Measurements from ENCODE around the gene RALA. TPM values are rescaled to one million over a fixed set of nuclear protein-coding genes. Genes with fewer than 3 reads are reported as not detected.

The RALA gene
- total and polyA plus RNA-seq, 10 of the 15 experiments (the other 5 are each of a cell fraction or from before 2014, with no cell fraction given) = 7.5 to 53.3 (median 23.1) TPM

DNA sequence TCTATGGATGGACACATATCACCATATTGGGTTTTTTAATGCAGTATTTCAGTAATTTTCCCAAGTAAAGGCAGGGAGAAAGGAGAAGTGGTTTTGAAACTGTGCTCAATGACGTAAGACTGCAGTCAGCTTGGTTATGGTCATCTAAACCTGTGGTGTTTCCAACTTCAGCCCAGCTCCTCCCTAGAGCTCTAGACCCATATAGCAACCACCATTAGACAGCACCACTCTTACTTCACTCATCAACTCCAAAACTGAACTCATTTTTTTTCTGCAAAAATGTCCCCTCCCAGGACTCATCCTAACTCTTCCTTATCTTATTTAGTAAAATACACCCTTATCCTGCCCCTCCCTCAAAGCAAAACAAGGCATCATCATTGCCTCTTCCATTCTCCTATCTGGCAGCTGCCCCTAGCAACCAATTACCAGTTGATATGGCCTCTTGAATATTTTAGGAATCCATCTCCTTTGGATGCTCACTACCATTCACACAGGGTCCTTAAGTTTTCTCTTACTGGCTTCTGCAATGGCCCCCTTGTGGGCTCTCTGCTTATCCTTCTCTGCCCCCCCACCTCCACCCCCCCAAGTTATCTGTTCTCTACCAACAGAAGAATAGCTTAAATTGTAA, 1.5 kb upstream of the RALA start (continued):
- TF ChIP-seq, protein P1, sequence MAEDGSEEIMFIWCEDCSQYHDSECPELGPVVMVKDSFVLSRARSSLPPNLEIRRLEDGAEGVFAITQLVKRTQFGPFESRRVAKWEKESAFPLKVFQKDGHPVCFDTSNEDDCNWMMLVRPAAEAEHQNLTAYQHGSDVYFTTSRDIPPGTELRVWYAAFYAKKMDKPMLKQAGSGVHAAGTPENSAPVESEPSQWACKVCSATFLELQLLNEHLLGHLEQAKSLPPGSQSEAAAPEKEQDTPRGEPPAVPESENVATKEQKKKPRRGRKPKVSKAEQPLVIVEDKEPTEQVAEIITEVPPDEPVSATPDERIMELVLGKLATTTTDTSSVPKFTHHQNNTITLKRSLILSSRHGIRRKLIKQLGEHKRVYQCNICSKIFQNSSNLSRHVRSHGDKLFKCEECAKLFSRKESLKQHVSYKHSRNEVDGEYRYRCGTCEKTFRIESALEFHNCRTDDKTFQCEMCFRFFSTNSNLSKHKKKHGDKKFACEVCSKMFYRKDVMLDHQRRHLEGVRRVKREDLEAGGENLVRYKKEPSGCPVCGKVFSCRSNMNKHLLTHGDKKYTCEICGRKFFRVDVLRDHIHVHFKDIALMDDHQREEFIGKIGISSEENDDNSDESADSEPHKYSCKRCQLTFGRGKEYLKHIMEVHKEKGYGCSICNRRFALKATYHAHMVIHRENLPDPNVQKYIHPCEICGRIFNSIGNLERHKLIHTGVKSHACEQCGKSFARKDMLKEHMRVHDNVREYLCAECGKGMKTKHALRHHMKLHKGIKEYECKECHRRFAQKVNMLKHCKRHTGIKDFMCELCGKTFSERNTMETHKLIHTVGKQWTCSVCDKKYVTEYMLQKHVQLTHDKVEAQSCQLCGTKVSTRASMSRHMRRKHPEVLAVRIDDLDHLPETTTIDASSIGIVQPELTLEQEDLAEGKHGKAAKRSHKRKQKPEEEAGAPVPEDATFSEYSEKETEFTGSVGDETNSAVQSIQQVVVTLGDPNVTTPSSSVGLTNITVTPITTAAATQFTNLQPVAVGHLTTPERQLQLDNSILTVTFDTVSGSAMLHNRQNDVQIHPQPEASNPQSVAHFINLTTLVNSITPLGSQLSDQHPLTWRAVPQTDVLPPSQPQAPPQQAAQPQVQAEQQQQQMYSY (CRISPR knock-in tag; IDR thresholded peaks at IDR 0.05) = no peak
- TF ChIP-seq RB1 (IDR thresholded peaks at IDR 0.05; ENCODE audit: borderline replicate concordance) (no peak), MXI1 (IDR thresholded peaks at IDR 0.05; ENCODE audit: low read depth, low read length) (no peak), NFIC (IDR thresholded peaks at IDR 0.05; ENCODE audit: low read depth, low read length) (0 out of 2 replicates have a peak, but pooled peaks have one; percentile 19), PAX8 (IDR thresholded peaks at IDR 0.05) (no peak), RAD51 (IDR thresholded peaks at IDR 0.05) (no peak), NFYB (IDR thresholded peaks at IDR 0.05; ENCODE audit: insufficient read depth, low read depth, low read length) (no peak), TAF1 (IDR thresholded peaks at IDR 0.05; ENCODE audit: borderline replicate concordance, low read depth, low read length) (no peak), MYB (IDR thresholded peaks at IDR 0.05; ENCODE audit: borderline replicate concordance, low read depth, low read length) (no peak), MYC (IDR thresholded peaks at IDR 0.05; ENCODE audit: insufficient read depth, insufficient read length, insufficient replicate concordance, low read length, severe bottlenecking) (no peak)
- TF ChIP-seq, protein P2, sequence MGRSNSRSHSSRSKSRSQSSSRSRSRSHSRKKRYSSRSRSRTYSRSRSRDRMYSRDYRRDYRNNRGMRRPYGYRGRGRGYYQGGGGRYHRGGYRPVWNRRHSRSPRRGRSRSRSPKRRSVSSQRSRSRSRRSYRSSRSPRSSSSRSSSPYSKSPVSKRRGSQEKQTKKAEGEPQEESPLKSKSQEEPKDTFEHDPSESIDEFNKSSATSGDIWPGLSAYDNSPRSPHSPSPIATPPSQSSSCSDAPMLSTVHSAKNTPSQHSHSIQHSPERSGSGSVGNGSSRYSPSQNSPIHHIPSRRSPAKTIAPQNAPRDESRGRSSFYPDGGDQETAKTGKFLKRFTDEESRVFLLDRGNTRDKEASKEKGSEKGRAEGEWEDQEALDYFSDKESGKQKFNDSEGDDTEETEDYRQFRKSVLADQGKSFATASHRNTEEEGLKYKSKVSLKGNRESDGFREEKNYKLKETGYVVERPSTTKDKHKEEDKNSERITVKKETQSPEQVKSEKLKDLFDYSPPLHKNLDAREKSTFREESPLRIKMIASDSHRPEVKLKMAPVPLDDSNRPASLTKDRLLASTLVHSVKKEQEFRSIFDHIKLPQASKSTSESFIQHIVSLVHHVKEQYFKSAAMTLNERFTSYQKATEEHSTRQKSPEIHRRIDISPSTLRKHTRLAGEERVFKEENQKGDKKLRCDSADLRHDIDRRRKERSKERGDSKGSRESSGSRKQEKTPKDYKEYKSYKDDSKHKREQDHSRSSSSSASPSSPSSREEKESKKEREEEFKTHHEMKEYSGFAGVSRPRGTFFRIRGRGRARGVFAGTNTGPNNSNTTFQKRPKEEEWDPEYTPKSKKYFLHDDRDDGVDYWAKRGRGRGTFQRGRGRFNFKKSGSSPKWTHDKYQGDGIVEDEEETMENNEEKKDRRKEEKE (IDR thresholded peaks at IDR 0.05) = no peak
- TF ChIP-seq, protein P3, sequence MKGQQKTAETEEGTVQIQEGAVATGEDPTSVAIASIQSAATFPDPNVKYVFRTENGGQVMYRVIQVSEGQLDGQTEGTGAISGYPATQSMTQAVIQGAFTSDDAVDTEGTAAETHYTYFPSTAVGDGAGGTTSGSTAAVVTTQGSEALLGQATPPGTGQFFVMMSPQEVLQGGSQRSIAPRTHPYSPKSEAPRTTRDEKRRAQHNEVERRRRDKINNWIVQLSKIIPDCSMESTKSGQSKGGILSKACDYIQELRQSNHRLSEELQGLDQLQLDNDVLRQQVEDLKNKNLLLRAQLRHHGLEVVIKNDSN (IDR thresholded peaks at IDR 0.05; ENCODE audit: borderline replicate concordance, extremely low read length, insufficient read depth, low read depth, low read length) = no peak
- TF ChIP-seq, protein P4, sequence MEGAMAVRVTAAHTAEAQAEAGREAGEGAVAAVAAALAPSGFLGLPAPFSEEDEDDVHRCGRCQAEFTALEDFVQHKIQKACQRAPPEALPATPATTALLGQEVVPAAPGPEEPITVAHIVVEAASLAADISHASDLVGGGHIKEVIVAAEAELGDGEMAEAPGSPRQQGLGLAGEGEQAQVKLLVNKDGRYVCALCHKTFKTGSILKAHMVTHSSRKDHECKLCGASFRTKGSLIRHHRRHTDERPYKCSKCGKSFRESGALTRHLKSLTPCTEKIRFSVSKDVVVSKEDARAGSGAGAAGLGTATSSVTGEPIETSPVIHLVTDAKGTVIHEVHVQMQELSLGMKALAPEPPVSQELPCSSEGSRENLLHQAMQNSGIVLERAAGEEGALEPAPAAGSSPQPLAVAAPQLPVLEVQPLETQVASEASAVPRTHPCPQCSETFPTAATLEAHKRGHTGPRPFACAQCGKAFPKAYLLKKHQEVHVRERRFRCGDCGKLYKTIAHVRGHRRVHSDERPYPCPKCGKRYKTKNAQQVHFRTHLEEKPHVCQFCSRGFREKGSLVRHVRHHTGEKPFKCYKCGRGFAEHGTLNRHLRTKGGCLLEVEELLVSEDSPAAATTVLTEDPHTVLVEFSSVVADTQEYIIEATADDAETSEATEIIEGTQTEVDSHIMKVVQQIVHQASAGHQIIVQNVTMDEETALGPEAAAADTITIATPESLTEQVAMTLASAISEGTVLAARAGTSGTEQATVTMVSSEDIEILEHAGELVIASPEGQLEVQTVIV (IDR thresholded peaks at IDR 0.05; ENCODE audit: borderline replicate concordance, partially characterized antibody) = no peak
- TF ChIP-seq, protein P5, sequence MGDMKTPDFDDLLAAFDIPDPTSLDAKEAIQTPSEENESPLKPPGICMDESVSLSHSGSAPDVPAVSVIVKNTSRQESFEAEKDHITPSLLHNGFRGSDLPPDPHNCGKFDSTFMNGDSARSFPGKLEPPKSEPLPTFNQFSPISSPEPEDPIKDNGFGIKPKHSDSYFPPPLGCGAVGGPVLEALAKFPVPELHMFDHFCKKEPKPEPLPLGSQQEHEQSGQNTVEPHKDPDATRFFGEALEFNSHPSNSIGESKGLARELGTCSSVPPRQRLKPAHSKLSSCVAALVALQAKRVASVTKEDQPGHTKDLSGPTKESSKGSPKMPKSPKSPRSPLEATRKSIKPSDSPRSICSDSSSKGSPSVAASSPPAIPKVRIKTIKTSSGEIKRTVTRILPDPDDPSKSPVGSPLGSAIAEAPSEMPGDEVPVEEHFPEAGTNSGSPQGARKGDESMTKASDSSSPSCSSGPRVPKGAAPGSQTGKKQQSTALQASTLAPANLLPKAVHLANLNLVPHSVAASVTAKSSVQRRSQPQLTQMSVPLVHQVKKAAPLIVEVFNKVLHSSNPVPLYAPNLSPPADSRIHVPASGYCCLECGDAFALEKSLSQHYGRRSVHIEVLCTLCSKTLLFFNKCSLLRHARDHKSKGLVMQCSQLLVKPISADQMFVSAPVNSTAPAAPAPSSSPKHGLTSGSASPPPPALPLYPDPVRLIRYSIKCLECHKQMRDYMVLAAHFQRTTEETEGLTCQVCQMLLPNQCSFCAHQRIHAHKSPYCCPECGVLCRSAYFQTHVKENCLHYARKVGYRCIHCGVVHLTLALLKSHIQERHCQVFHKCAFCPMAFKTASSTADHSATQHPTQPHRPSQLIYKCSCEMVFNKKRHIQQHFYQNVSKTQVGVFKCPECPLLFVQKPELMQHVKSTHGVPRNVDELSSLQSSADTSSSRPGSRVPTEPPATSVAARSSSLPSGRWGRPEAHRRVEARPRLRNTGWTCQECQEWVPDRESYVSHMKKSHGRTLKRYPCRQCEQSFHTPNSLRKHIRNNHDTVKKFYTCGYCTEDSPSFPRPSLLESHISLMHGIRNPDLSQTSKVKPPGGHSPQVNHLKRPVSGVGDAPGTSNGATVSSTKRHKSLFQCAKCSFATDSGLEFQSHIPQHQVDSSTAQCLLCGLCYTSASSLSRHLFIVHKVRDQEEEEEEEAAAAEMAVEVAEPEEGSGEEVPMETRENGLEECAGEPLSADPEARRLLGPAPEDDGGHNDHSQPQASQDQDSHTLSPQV (IDR thresholded peaks at IDR 0.05) = no peak
